Endothelial cell of umbilical vein (primary cell): ENCODE data around the gene CDH11. TPM values are rescaled to one million over a fixed set of nuclear protein-coding genes. Genes with fewer than 3 reads are reported as not detected.

Experiments used
- BruUV-seq: library from RNA; stranded (reverse); fragments of 400-500 nt; replicated peaks from 2 replicates; lab custom pipeline; 2021; lab: Mats Ljungman, UMichigan
- CTCF ChIA-PET: fragments of 300-600, 350-600 bp; sonication (Branson Sonifier 250); formaldehyde crosslinking; loops from one replicate; lab custom pipeline; 2021; ENCODE audit warnings: antibody characterized with exemption, inconsistent platforms; lab: Charles Lee
- POLR2A ChIA-PET: fragments of 300-600, 350-600 bp; sonication (Branson Sonifier 250); formaldehyde crosslinking; loops from one replicate; lab custom pipeline; 2021; ENCODE audit warnings: antibody characterized with exemption, inconsistent platforms; lab: Charles Lee
- DNase-seq: peaks from one replicate; pipeline ENCODE4 v3.0.0-alpha.2; 2011; ENCODE audit warnings: low read depth, low spot score
- FAIRE-seq: peaks from 2 replicates; lab custom pipeline; 2011; peaks lifted over from hg19 to GRCh38; lab: Jason Lieb, UNC
- H2AFZ ChIP-seq: 2 replicates; pipeline ENCODE4 v1.6.0; 2012; ENCODE audit warnings: low read depth, low read length, control low read depth, inconsistent platforms
- H3K27ac ChIP-seq: 2 replicates; pipeline ENCODE4 v1.5.1; 2011; ENCODE audit warnings: low read depth, mild to moderate bottlenecking, control low read depth, low read length, moderate library complexity; ENCODE audit not compliant: insufficient read depth
- H3K27me3 ChIP-seq, 2 experiments: 2 replicates each; pipeline versions ENCODE4 v1.6.0 to v1.6.1; 2011; ENCODE audit warnings: low read length in 2 of 2, mixed read lengths in 1 of 2; ENCODE audit not compliant: control insufficient read depth in 2 of 2, insufficient read depth in 2 of 2
- H3K36me3 ChIP-seq, 2 experiments: 2 replicates in 1 of 2; 3 replicates in 1 of 2; pipeline ENCODE4 v1.5.1; 2011; ENCODE audit warnings: low read length in 2 of 2, mild to moderate bottlenecking in 1 of 2, moderate library complexity in 1 of 2; ENCODE audit not compliant: control insufficient read depth in 2 of 2, insufficient read depth in 2 of 2; ENCODE audit errors: extremely low read depth in 1 of 2
- H3K4me1 ChIP-seq: 3 replicates; pipeline ENCODE4 v1.5.1; 2011; ENCODE audit warnings: mild to moderate bottlenecking, low read length; ENCODE audit not compliant: control insufficient read depth, insufficient read depth; ENCODE audit errors: extremely low read depth
- H3K4me2 ChIP-seq: 2 replicates; pipeline ENCODE4 v1.6.1; 2011; ENCODE audit warnings: low read length, control low read depth, mixed read lengths; ENCODE audit not compliant: insufficient read depth
- H3K4me3 ChIP-seq, 3 experiments: fragments of 200-600 bp in 1 of 3; sonication (generic), shearing (Covaris generic) in 1 of 3; replicated peaks in 1 of 3; 2 replicates each; pipeline ENCODE4 v1.5.1; 2011 to 2016; ENCODE audit warnings: control low read depth in 3 of 3, low read length in 3 of 3, mild to moderate bottlenecking in 2 of 3, inconsistent platforms in 1 of 3, low read depth in 1 of 3, moderate library complexity in 1 of 3; ENCODE audit not compliant: insufficient read depth in 1 of 3
- H3K79me2 ChIP-seq: 2 replicates; pipeline ENCODE4 v1.6.0; 2012; ENCODE audit warnings: low read length, inconsistent platforms; ENCODE audit not compliant: control insufficient read depth, insufficient read depth
- H3K9ac ChIP-seq: replicated peaks from 2 replicates; pipeline ENCODE3; 2011; ENCODE audit warnings: low read length, control low read depth; ENCODE audit not compliant: insufficient read depth; ENCODE audit errors: extremely low read depth
- H3K9me1 ChIP-seq: replicated peaks from 3 replicates; pipeline ENCODE4 v1.6.0; 2011; ENCODE audit warnings: mild to moderate bottlenecking, low read length; ENCODE audit not compliant: control insufficient read depth, insufficient read depth; ENCODE audit errors: extremely low read depth
- H3K9me3 ChIP-seq: replicated peaks from 2 replicates; pipeline ENCODE4 v1.5.1; 2012; ENCODE audit warnings: low read length, inconsistent platforms; ENCODE audit not compliant: control insufficient read depth, insufficient read depth
- H4K20me1 ChIP-seq: replicated peaks from 2 replicates; pipeline ENCODE3; 2011; ENCODE audit warnings: mild to moderate bottlenecking, low read length; ENCODE audit not compliant: control insufficient read depth, insufficient read depth; ENCODE audit errors: extremely low read depth
- CTCF ChIP-seq, 2 donors: IDR thresholded peaks; 1 replicate in 1 of 2; 2 replicates in 1 of 2; pipeline ENCODE4 v1.5.1; 2011; ENCODE audit warnings: low read length in 2 of 2, mild to moderate bottlenecking in 2 of 2, moderate library complexity in 2 of 2, control low read depth in 1 of 2, inconsistent platforms in 1 of 2, low read depth in 1 of 2; ENCODE audit not compliant: insufficient read depth in 1 of 2; ENCODE audit errors: extremely low read depth in 1 of 2
- EZH2 ChIP-seq: IDR thresholded peaks from 2 replicates; pipeline ENCODE4 v1.6.1; 2012; ENCODE audit warnings: borderline replicate concordance, low read depth, mild to moderate bottlenecking, moderate library complexity, low read length, inconsistent platforms; ENCODE audit not compliant: severe bottlenecking
- FOS ChIP-seq: IDR thresholded peaks from 2 replicates; pipeline ENCODE4 v1.6.1; 2011; ENCODE audit warnings: mild to moderate bottlenecking, low read length, moderate library complexity, borderline replicate concordance; ENCODE audit not compliant: insufficient read depth
- GATA2 ChIP-seq: IDR thresholded peaks from 2 replicates; pipeline ENCODE4 v1.7.0; 2011; ENCODE audit warnings: low read depth, mild to moderate bottlenecking, moderate library complexity, mixed read lengths, low read length; ENCODE audit not compliant: insufficient read length, insufficient read depth
- JUN ChIP-seq: IDR thresholded peaks from 2 replicates; pipeline ENCODE4 v1.6.1; 2011; ENCODE audit warnings: borderline replicate concordance, low read depth; ENCODE audit not compliant: insufficient read length, insufficient read depth
- MAX ChIP-seq: IDR thresholded peaks from 2 replicates; pipeline ENCODE4 v1.6.1; 2011; ENCODE audit not compliant: insufficient read depth, insufficient read length
- MYC ChIP-seq: IDR thresholded peaks from one replicate; pipeline ENCODE4 v1.6.1; 2011; ENCODE audit warnings: mild to moderate bottlenecking, low read depth, low read length
- POLR2A ChIP-seq: IDR thresholded peaks from 2 replicates; pipeline ENCODE4 v1.6.1; 2012; ENCODE audit warnings: low read depth, mild to moderate bottlenecking, control low read depth, low read length
- POLR2AphosphoS5 ChIP-seq: IDR thresholded peaks from 2 replicates; pipeline ENCODE4 v1.6.1; 2012; ENCODE audit warnings: low read depth, mild to moderate bottlenecking, control low read depth, low read length, moderate library complexity; ENCODE audit not compliant: insufficient read depth
- dilution Hi-C: fragments of 300-500 bp; cut with MboI; formaldehyde crosslinking; loops from one replicate; pipeline ENCODE4 v1.15.0; 2019; ENCODE audit warnings: low sequenced_read_pairs; ENCODE audit not compliant: extremely low pct_ligation_motif_present
- intact Hi-C: fragments of 100-400 bp; cut with micrococcal nuclease; formaldehyde crosslinking; loops from one replicate; pipeline ENCODE4 v1.10.0; 2022
- polyA plus RNA-seq, 4 experiments: library from polyadenylated mRNA; depleted of rRNA in 3 of 4; stranded (reverse) in 3 of 4; unstranded in 1 of 4; fragments of >200 nt; gene quantifications; 2 replicates each; pipeline versions ENCODE4 v1.2.1 to v1.2.3, GENCODE V29; 2011 to 2012; ENCODE audit warnings: missing spikeins in 1 of 4
- total RNA-seq: library from RNA; stranded (reverse); gene quantifications from 2 replicates; pipeline ENCODE4 v1.2.3, GENCODE V29; 2021

Gene CDH11
- total and polyA plus RNA-seq, 2 donors (not counting 3 experiments of a cell fraction or from before 2014, with no cell fraction given) = 30.4 to 32.7 TPM

- Histone ChIP-seq H3K4me3 (no peak overlapping the region), H3K79me2 (no peaks in the 10 kb centered on the region), H3K4me2 (no peak overlapping the region), H4K20me1 (no peaks in the 10 kb centered on the region), H3K9ac (no peak overlapping the region), H2AFZ (no peak overlapping the region), H3K27ac (no peak overlapping the region), H3K9me3 (no peaks in the 10 kb centered on the region), H3K27me3 (no peaks in the 10 kb centered on the region), H3K9me1 (no peaks in the 10 kb centered on the region), H3K36me3 (no peaks in the 10 kb centered on the region), H3K4me1 (no peaks in the 10 kb centered on the region)
- POLR2A ChIA-PET = no interaction called here
- DNase-seq (no peak), FAIRE-seq (no peak)
- TF ChIP-seq EZH2 (no peak), MYC (no peak), FOS (no peak), POLR2A (no peak), GATA2 (no peak), CTCF (IDR thresholded peaks at IDR 0.05; ENCODE audit: extremely low read depth in 1 of 2, insufficient read depth in 1 of 2, low read depth in 1 of 2, low read length in 2 of 2) (no peak), JUN (no peak), POLR2AphosphoS5 (no peak), MAX (no peak)
- dilution Hi-C loops (no loop called here), intact Hi-C loops (loop anchor here (5.0 kb wide), 1 partner anchor 1097 kb away; no protein-coding TSS in a partner anchor)
- CTCF ChIA-PET = no interaction called here
- no TSS peak for BruUV-seq
Observed at GRCh38 chr16:65099607-65100006, 22.3 kb downstream of the CDH11 start.
